Fibroblast of mammary gland (primary cell): ENCODE measurements around the gene DNAJC27.

Experiments
- DNase-seq: peaks from one replicate; pipeline ENCODE4 v3.0.0-alpha.2; 2010; ENCODE audit warnings: low read depth
- H3K4me3 ChIP-seq: 2 replicates; pipeline ENCODE4 v1.5.1; 2011; ENCODE audit warnings: low read depth, mild to moderate bottlenecking, low read length, moderate library complexity; ENCODE audit not compliant: control insufficient read depth
- CTCF ChIP-seq: conservative IDR thresholded peaks from 2 replicates; pipeline ENCODE4 v1.5.1; 2011; ENCODE audit warnings: low read depth, low read length, inconsistent platforms; ENCODE audit not compliant: control insufficient read depth, insufficient read depth

DNAJC27 gene

GRCh38 chr2:24928036-24928435, 43.7 kb downstream of the DNAJC27 start:
- H3K4me3 ChIP-seq: no peak overlapping the region
- no peak for TF ChIP-seq CTCF
- DNase-seq: no peak

DNA sequence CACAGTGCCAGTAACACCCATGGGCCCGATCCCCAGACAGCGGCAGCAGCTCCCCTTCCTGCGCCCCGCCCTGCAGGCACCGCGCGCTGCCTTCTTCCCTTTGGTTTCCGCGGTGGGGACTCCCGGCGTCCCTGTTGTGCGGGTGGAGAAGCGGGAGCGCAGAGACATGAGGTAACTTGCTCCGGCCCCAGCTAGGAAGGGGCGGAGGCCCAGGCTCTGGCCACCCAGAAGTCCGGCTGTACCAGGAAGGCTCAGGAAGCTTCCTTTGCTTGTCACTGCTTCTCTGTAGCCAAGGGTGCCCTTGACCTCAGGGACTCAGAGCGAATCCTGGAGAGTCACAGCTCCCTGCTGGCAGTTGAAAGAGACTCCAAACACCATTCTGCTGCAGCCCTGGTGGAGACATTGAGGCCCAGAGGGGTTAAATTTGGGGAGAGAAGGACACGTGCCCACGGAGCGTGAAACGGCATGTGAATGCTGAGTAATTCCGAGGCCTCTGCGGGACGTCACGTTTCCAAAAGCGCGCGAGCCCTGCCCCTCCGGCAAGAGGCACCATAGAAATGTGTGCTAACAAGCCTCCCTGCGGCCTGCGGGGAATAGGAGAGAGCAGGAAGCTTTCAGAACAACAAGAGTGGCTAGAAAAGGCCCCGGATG, 45.0 kb downstream of the DNAJC27 start:
- no peak for TF ChIP-seq CTCF
- H3K4me3 ChIP-seq: no peak overlapping the region
- peak; percentile 50 for DNase-seq

DNA sequence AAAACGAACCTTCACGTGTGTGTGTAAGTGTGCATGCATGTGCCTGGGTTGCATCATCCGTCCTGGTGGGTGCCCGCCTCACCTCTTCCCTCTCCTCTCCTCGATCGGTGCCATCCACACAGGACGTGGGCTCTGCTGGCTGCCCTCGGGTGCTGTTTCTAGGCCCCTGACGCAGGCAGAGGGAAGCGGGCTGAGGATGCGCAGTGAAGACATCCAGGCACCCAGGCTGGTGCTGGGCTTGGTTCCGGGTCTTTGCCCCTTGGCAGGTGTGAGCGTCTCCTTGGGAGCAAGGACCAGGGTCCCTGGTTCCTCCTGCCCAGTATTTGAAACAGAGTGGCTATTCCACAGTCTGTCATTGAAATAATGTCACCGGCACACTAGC, 45.5 kb downstream of the DNAJC27 start:
- DNase-seq: no peak
- TF ChIP-seq CTCF: no peak
- H3K4me3 ChIP-seq: no peak overlapping the region

- no peak overlapping the region for H3K4me3 ChIP-seq
- DNase-seq: no peak
- no peak for TF ChIP-seq CTCF
These were observed 45.9 kb downstream of the DNAJC27 start for GRCh38 chr2:24925815-24926214.

DNA sequence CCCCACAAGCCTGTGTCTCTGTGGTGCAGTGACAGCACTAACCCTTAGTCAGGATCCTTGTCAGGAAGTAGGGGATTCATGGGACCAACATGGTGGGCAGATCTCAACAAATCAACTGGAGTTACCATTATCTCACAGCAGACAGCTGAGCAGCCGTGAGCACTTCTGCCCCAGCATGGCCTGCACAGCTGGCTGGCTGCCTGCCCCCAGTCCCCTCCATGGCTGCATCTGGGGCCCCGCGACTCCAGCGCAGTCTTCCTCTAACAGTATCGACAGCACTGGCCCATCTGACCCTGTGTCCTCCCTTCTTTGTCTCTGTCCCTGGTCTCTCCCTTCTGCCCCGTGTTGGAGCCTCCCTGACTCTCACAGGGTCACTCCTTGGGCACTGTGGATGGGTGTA, 47.0 kb downstream of the DNAJC27 start:
- no peak for TF ChIP-seq CTCF
- no peak for DNase-seq
- no peak overlapping the region for H3K4me3 ChIP-seq

DNA sequence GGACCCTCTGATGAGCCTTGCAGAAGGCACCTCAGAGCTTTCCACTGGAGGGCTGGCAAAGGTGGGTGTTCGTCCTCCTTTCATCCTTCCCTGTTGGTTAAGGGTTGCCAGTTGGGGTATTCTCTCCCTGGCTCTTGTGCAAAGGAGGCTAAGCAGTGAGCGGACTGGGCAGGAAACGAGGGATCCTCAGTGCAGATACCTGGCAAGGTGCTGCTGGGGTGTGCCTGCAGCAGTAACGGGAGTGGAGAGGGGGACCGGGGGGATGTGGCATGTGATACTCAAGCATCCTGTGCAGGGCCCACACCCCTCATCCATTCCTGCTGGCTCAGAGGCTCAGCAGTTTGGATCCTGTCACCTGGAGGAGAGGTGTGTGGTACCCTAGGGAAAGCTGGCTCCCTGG, 47.5 kb downstream of the DNAJC27 start:
- H3K4me3 ChIP-seq: no peak overlapping the region
- TF ChIP-seq CTCF: no peak
- no peak for DNase-seq

GRCh38 chr2:24923106-24923505, 48.6 kb downstream of the DNAJC27 start:
- no peak overlapping the region for H3K4me3 ChIP-seq
- TF ChIP-seq CTCF: no peak
- DNase-seq: no peak
